CD4-positive, alpha-beta T cell treated with Interferon alpha-2 for 1 hour (primary cell): Measurements from ENCODE around the gene MTHFS.
"Not testable (repeated sequence)": the region's sequence is repeated elsewhere in the genome, so short reads cannot be mapped to it uniquely, and the experiment has no call there.

Source experiments
- DNase-seq, 2 donors: peaks; one replicate each; pipeline ENCODE4 v3.0.0-alpha.2; 2020 to 2022

MTHFS gene

GRCh38 chr15:79915776-79916501 is 19.1 kb upstream of the MTHFS start:
- DNase-seq, result not testable (repeated sequence)

GRCh38 chr15:79914728-79915127 is 17.9 kb upstream of the MTHFS start:
- no peak for DNase-seq

GRCh38 chr15:79909556-79910335 is 12.9 kb upstream of the MTHFS start:
- DNase-seq, result peak in 1 of 2 donors; percentile 41

GRCh38 chr15:79904271-79904670 is 7.5 kb upstream of the MTHFS start:
- DNase-seq, result no peak

- no peak for DNase-seq
Measured at GRCh38 chr15:79903626-79904025, 6.8 kb upstream of the MTHFS start.

GRCh38 chr15:79903144-79903543 is 6.3 kb upstream of the MTHFS start:
- DNase-seq, result no peak

GRCh38 chr15:79901958-79902357 is 5.1 kb upstream of the MTHFS start:
- DNase-seq, result no peak

- peak in 1 of 2 donors; percentile 12 for DNase-seq
Measured at GRCh38 chr15:79900818-79901378, 4.1 kb upstream of the MTHFS start.

GRCh38 chr15:79900087-79900486 is 3.3 kb upstream of the MTHFS start:
- peak in 1 of 2 donors; percentile 18 for DNase-seq

GRCh38 chr15:79898786-79899185 is 2.0 kb upstream of the MTHFS start:
- DNase-seq, result peak in 1 of 2 donors; percentile 20

- no peak for DNase-seq
Measured at GRCh38 chr15:79898369-79898768, 1.6 kb upstream of the MTHFS start.

GRCh38 chr15:79897701-79898113 is 893 bp upstream of the MTHFS start:
- DNase-seq, result peak in 1 of 2 donors; percentile 54

GRCh38 chr15:79897380-79897678 is 515 bp upstream of the MTHFS start:
- no peak for DNase-seq

GRCh38 chr15:79896131-79896633 is 632 bp downstream of the MTHFS start:
- peak in 1 of 2 donors; percentile 75 for DNase-seq

GRCh38 chr15:79887054-79887930 is 9.5 kb downstream of the MTHFS start:
- DNase-seq, result no peak

- no peak for DNase-seq
Measured at GRCh38 chr15:79886124-79886523, 10.7 kb downstream of the MTHFS start.

- DNase-seq, result no peak
Measured at GRCh38 chr15:79884204-79884596, 12.6 kb downstream of the MTHFS start.

- no peak for DNase-seq
Measured at GRCh38 chr15:79883579-79884203, 13.1 kb downstream of the MTHFS start.

GRCh38 chr15:79881668-79882067 is 15.1 kb downstream of the MTHFS start:
- DNase-seq, result no peak

GRCh38 chr15:79881254-79881653 is 15.6 kb downstream of the MTHFS start:
- DNase-seq, result no peak

- DNase-seq, result no peak
Measured at GRCh38 chr15:79878078-79878705, 18.6 kb downstream of the MTHFS start.

GRCh38 chr15:79875213-79875612 is 21.6 kb downstream of the MTHFS start:
- DNase-seq, result no peak
